ENCODE measurements around the gene RPP40. TPM values are rescaled to one million over a fixed set of nuclear protein-coding genes. Genes with fewer than 3 reads are reported as not detected.

Gene RPP40
- total and polyA plus RNA-seq, 12 donors: 2.1 to 12.0 (median 3.6) TPM

GRCh38 chr6:4964675-4965561 is 38.9 kb downstream of the RPP40 start:
- Histone ChIP-seq H3K27ac (no peak overlapping the region), H3K4me3 (no peak overlapping the region), H3K9me3 (no peaks in the 10 kb centered on the region), H3K36me3 (no peaks in the 10 kb centered on the region), H3K27me3 (no peaks in the 10 kb centered on the region), H3K4me1 (no peaks in the 10 kb centered on the region)
- WGBS, 2 donors: 80 to 83% methylated on average over 22 of the region's 22 CpGs
- TF ChIP-seq CTCF (IDR thresholded peaks at IDR 0.05): no peak
- intact Hi-C loops (cut with DNase I): no loop called here
- no peak for ATAC-seq
- DNase-seq: no peak

DNA sequence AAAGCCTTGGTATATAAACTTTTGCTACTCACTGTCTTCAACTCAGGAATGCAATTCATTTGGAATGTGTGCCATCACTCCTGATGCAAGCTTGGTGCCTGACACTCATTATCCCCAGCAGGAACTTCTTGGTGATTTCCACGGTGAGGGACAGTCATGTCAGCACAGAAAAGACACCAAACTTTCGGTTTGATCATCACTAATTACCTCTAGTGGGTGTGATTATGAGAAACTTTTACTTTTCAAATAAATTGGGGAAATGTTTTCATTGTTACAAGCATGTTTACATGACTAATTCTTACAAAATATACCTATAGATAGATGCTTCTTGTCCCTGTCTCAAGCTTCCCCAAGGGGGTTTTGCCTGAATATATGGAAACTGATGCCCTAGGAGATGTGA is 40.9 kb downstream of the RPP40 start:
- Histone ChIP-seq H3K27ac (no peak overlapping the region), H3K4me1 (peaks cover 0 to 3% (median 0%) of the 10 kb centered on the region in 9 donors), H3K36me3 (no peaks in the 10 kb centered on the region), H3K9me3 (no peaks in the 10 kb centered on the region), H3K27me3 (no peaks in the 10 kb centered on the region), H3K4me3 (no peak overlapping the region)
- DNase-seq: no peak
- TF ChIP-seq CTCF (IDR thresholded peaks at IDR 0.05): no peak
- 74 to 77% methylated on average over 2 of the region's 2 CpGs for WGBS, 2 donors
- intact Hi-C loops (cut with DNase I): no loop called here
- ATAC-seq: no peak

DNA sequence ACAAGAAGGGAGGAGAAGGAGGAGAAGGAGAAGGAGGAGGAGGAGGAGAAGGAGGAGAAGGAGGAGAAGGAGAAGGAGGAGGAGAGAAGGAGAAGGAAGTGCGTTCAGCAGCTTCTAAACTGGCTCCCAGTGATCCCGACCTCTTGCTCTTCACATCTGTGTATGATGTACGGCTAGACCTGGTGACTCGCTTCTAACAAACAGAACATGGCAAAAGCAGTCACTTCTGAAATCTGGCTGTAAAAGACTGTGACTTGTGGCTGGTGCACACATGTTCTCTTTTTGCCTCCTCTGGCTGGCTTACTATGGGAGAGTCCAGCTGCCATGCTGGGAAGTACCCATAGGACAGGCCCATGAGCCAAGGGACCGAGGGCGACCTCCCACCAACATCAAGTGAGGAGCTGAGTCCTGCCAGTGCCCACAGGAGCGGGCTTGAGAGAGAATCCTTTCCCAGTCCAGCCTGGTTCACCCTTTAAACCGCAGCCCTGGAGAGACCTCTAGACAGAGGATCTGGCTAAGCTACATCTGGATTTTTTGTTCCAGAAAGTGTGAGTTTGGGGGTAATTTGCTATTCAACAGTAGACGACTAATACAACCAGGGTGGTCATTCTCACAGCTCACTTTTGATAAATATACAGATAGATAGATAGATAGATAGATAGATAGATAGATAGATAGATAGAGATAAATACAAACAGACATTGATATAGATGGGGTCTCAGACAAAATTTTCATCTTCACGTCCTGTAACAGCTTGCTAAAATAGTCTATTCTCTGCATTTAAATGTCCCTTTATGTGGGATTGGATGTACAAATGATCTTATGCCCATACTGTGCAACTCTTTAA is 42.3 kb downstream of the RPP40 start:
- no peak overlapping the region for H3K4me3 ChIP-seq
- DNase-seq (no peak), ATAC-seq (no peak)
- H3K27ac ChIP-seq: no peak overlapping the region
- 84 to 88% methylated on average over 10 of the region's 10 CpGs for WGBS, 2 donors
- H3K36me3 ChIP-seq: peaks cover 0 to 2% (median 0%) of the 10 kb centered on the region in 9 donors
- intact Hi-C loops (cut with DNase I): no loop called here
- H3K9me3 ChIP-seq: no peaks in the 10 kb centered on the region
- TF ChIP-seq CTCF (IDR thresholded peaks at IDR 0.05): no peak
- peaks cover 0 to 8% (median 0%) of the 10 kb centered on the region in 9 donors for H3K4me1 ChIP-seq
- no peaks in the 10 kb centered on the region for H3K27me3 ChIP-seq

DNA sequence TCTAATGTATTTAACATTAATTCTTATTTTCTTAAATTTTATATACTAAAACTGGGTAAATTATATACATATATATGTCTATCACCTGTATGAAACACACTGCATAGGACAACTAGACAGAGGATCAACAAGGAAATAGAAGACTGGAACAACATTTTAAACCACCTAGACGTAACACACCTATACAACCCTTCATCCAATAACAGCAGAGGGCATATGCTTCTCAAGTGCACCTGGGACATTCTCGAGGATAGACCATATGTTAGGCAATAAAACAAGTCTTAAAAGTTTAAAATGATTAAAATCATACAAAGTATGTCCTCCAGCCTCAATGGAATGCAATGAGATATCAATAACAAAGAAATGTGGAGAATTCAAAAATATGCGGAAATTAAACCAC is 45.2 kb downstream of the RPP40 start:
- H3K27me3 ChIP-seq: no peaks in the 10 kb centered on the region
- 91 to 93% methylated on average over 3 of the region's 3 CpGs for whole genome bisulfite sequencing, 2 donors
- intact Hi-C loops (cut with DNase I): no loop called here
- no peak overlapping the region for H3K4me3 ChIP-seq
- H3K9me3 ChIP-seq: no peaks in the 10 kb centered on the region
- TF ChIP-seq CTCF (IDR thresholded peaks at IDR 0.05): no peak
- H3K27ac ChIP-seq: no peak overlapping the region
- ATAC-seq (no peak), DNase-seq (no peak)
- H3K36me3 ChIP-seq: peaks cover 0 to 31% (median 7%) of the 10 kb centered on the region in 9 donors
- H3K4me1 ChIP-seq: peaks cover 0 to 8% (median 0%) of the 10 kb centered on the region in 9 donors

Measured in heart right ventricle (tissue), 16 donors.